ENCODE results near the gene PIP4K2C.

Gene PIP4K2C

GRCh38 chr12:57547288-57548012 lies 43.5 kb upstream of the PIP4K2C start:
- TF ChIP-seq CTCF (IDR thresholded peaks at IDR 0.05; ENCODE audit: low read depth, low read length): no peak
- in situ Hi-C loops (cut with HindIII; ENCODE audit: low sequenced_read_pairs): no loop called here
- H3K4me3 ChIP-seq (ENCODE audit: low read depth, low read length): peak overlapping the region; percentile 84
- DNase-seq (ENCODE audit: low read depth, low spot score): no peak

GRCh38 chr12:57548013-57548315 lies 43.0 kb upstream of the PIP4K2C start:
- in situ Hi-C loops (cut with HindIII; ENCODE audit: low sequenced_read_pairs): no loop called here
- no peak for DNase-seq (ENCODE audit: low read depth, low spot score)
- no peak overlapping the region for H3K4me3 ChIP-seq (ENCODE audit: low read depth, low read length)
- no peak for TF ChIP-seq CTCF (IDR thresholded peaks at IDR 0.05; ENCODE audit: low read depth, low read length)

DNA sequence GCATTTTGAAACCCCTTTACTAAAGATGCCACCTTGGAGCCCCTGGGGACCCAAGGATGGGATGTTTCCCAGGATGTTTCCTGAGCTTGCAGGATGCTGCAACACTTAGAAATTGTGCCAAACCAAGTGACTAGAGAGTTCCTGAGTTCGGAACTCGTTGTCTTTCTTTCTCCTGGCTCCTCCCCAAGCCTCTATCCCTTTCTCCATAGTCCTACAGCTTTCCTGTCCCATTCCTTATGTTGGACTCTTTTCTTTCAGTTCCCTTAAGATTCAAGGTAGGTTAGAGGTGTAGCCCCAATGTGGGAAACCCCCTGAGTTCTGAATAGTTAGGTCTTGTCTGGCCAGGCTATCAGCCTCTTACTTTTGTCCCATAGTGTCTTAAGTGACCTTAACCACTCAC lies 42.5 kb upstream of the PIP4K2C start:
- TF ChIP-seq CTCF (IDR thresholded peaks at IDR 0.05; ENCODE audit: low read depth, low read length): no peak
- DNase-seq (ENCODE audit: low read depth, low spot score): no peak
- in situ Hi-C loops (cut with HindIII; ENCODE audit: low sequenced_read_pairs): no loop called here
- H3K4me3 ChIP-seq (ENCODE audit: low read depth, low read length): no peak overlapping the region

GRCh38 chr12:57549203-57549908 lies 41.6 kb upstream of the PIP4K2C start:
- in situ Hi-C loops (cut with HindIII; ENCODE audit: low sequenced_read_pairs): no loop called here
- DNase-seq (ENCODE audit: low read depth, low spot score): no peak
- peak overlapping the region; percentile 65 for H3K4me3 ChIP-seq (ENCODE audit: low read depth, low read length)
- TF ChIP-seq CTCF (IDR thresholded peaks at IDR 0.05; ENCODE audit: low read depth, low read length): no peak

- no peak for TF ChIP-seq CTCF (IDR thresholded peaks at IDR 0.05; ENCODE audit: low read depth, low read length)
- DNase-seq (ENCODE audit: low read depth, low spot score): no peak
- in situ Hi-C loops (cut with HindIII; ENCODE audit: low sequenced_read_pairs): no loop called here
- peak within 1 kb of the TSS; percentile 65 for H3K4me3 ChIP-seq (ENCODE audit: low read depth, low read length)
These were observed 40.9 kb upstream of the PIP4K2C start, which contains the start of gene KIF5A for GRCh38 chr12:57549909-57550640. TSS of gene KIF5A (plus strand) at chr12:57550044. CDS start at chr12:57550272, 228 bp downstream.

GRCh38 chr12:57550641-57551549 lies 40.1 kb upstream of the PIP4K2C start:
- no peak for TF ChIP-seq CTCF (IDR thresholded peaks at IDR 0.05; ENCODE audit: low read depth, low read length)
- in situ Hi-C loops (cut with HindIII; ENCODE audit: low sequenced_read_pairs): no loop called here
- peak overlapping the region; percentile 65 for H3K4me3 ChIP-seq (ENCODE audit: low read depth, low read length)
- no peak for DNase-seq (ENCODE audit: low read depth, low spot score)
